Measurements from ENCODE around the gene TMEM184A. TPM values are rescaled to one million over a fixed set of nuclear protein-coding genes. Genes with fewer than 3 reads are reported as not detected.
A peak's percentile ranks its signal among the peaks of the same experiment; 100 is the strongest.

TMEM184A gene
- total and polyA plus RNA-seq, 2 of the 13 experiments (the other 11 are each of a cell fraction or from before 2014, with no cell fraction given), result 9.5 to 20.4 TPM

DNA sequence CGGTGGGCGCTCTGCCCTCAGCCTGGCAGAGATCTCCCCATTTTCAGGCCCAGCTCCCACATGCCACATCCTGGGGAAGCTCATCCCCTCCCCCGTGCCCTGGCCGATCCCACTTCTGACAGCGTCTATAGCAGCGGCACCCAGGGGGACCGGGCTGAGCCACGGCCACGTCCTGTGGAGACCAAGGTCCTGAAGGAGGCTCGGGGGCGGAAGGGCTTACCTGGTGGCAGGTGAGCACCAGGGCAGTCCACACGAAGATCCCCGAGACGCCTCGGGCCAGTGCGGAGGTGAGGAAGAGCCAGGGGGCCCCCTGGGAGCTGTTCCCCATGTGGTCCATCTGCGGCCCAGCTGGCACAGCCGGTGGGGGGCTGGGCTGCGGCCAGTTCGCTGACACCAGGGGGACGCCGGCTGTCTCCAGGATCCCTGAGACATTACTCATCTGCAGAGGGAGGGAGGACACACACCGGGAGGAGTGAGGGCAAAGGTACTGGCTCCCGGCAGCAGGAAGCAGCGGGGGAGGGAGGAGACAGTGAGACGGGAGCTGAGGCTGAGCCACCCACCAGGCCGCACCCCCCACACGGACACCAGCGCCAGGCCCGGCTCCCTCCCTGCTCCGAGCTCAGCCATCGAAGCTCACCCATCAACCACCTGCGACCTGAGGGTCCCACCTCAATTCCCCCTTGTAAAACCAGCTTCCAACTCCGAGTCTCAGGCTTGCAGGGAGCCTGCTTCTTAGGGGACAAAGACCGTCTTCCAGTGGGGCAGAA, 776 bp downstream of the TMEM184A start (continued):
- TF ChIP-seq, protein P1, sequence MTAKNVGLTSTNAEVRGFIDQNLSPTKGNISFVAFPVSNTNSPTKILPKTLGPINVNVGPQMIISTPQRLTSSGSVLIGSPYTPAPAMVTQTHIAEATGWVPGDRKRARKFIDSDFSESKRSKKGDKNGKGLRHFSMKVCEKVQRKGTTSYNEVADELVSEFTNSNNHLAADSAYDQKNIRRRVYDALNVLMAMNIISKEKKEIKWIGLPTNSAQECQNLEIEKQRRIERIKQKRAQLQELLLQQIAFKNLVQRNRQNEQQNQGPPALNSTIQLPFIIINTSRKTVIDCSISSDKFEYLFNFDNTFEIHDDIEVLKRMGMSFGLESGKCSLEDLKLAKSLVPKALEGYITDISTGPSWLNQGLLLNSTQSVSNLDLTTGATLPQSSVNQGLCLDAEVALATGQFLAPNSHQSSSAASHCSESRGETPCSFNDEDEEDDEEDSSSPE (CRISPR knock-in tag; IDR thresholded peaks at IDR 0.05), result 0 out of 2 replicates have a peak, but pooled peaks have one; percentile 32
- no peak for TF ChIP-seq ZNF224 (CRISPR knock-in tag; IDR thresholded peaks at IDR 0.05)
- 0 out of 2 replicates have a peak, but pooled peaks have one; percentile 35 for TF ChIP-seq KAT7 (CRISPR knock-in tag; IDR thresholded peaks at IDR 0.05; ENCODE audit: borderline replicate concordance)
- no peak for TF ChIP-seq ZNF160 (CRISPR knock-in tag; IDR thresholded peaks at IDR 0.05)
- no peak for TF ChIP-seq ZNF629 (CRISPR knock-in tag; conservative IDR thresholded peaks at IDR 0.05)
- no peak for TF ChIP-seq E2F1 (CRISPR knock-in tag; IDR thresholded peaks at IDR 0.05)
- no peak for TF ChIP-seq ZNF547 (CRISPR knock-in tag; IDR thresholded peaks at IDR 0.05)
- no peak; the same call in 1 of the 2 replicates for TF ChIP-seq TSC22D2 (CRISPR knock-in tag; IDR thresholded peaks at IDR 0.05; ENCODE audit: borderline replicate concordance)
- TF ChIP-seq ZNF75D (CRISPR knock-in tag; IDR thresholded peaks at IDR 0.05; ENCODE audit: borderline replicate concordance), result no peak
- TF ChIP-seq ARNTL (CRISPR knock-in tag; IDR thresholded peaks at IDR 0.05), result no peak
- no peak for TF ChIP-seq KLF6 (CRISPR knock-in tag; IDR thresholded peaks at IDR 0.05)
- no peak for TF ChIP-seq CREB1 (IDR thresholded peaks at IDR 0.05)
- TF ChIP-seq CREB1 (CRISPR knock-in tag; IDR thresholded peaks at IDR 0.05), result no peak
- no peak for TF ChIP-seq ERF (CRISPR knock-in tag; IDR thresholded peaks at IDR 0.05)
- TF ChIP-seq, protein P2, sequence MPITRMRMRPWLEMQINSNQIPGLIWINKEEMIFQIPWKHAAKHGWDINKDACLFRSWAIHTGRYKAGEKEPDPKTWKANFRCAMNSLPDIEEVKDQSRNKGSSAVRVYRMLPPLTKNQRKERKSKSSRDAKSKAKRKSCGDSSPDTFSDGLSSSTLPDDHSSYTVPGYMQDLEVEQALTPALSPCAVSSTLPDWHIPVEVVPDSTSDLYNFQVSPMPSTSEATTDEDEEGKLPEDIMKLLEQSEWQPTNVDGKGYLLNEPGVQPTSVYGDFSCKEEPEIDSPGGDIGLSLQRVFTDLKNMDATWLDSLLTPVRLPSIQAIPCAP (CRISPR knock-in tag; IDR thresholded peaks at IDR 0.05; ENCODE audit: low read depth), result no peak
- TF ChIP-seq NFATC3 (CRISPR knock-in tag; IDR thresholded peaks at IDR 0.05), result no peak
- no peak; the same call in 1 of the 2 replicates for TF ChIP-seq RFXAP (CRISPR knock-in tag; IDR thresholded peaks at IDR 0.05; ENCODE audit: borderline replicate concordance)
- TF ChIP-seq SIN3A (IDR thresholded peaks at IDR 0.05; ENCODE audit: borderline replicate concordance, low read depth, low read length), result peak; percentile 86; the same call in 1 of the 2 replicates
- TF ChIP-seq, protein P3, sequence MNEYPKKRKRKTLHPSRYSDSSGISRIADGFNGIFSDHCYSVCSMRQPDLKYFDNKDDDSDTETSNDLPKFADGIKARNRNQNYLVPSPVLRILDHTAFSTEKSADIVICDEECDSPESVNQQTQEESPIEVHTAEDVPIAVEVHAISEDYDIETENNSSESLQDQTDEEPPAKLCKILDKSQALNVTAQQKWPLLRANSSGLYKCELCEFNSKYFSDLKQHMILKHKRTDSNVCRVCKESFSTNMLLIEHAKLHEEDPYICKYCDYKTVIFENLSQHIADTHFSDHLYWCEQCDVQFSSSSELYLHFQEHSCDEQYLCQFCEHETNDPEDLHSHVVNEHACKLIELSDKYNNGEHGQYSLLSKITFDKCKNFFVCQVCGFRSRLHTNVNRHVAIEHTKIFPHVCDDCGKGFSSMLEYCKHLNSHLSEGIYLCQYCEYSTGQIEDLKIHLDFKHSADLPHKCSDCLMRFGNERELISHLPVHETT (CRISPR knock-in tag; conservative IDR thresholded peaks at IDR 0.05), result no peak
- TF ChIP-seq XBP1 (CRISPR knock-in tag; IDR thresholded peaks at IDR 0.05), result no peak
- TF ChIP-seq GZF1 (CRISPR knock-in tag; IDR thresholded peaks at IDR 0.05), result no peak
- TF ChIP-seq ZNF589 (CRISPR knock-in tag; conservative IDR thresholded peaks at IDR 0.05), result peak; percentile 63; the same call in 1 of the 2 replicates
- no peak for TF ChIP-seq TOPORS (CRISPR knock-in tag; IDR thresholded peaks at IDR 0.05)
- TF ChIP-seq MXD1 (CRISPR knock-in tag; IDR thresholded peaks at IDR 0.05), result peak; percentile 43; the same call in 1 of the 2 replicates
- no peak for TF ChIP-seq TBL1XR1 (IDR thresholded peaks at IDR 0.05; ENCODE audit: borderline replicate concordance, low read length, partially characterized antibody)
- TF ChIP-seq DR1 (CRISPR knock-in tag; IDR thresholded peaks at IDR 0.05), result no peak
- 0 out of 2 replicates have a peak, but pooled peaks have one; percentile 27 for TF ChIP-seq ZNF235 (CRISPR knock-in tag; IDR thresholded peaks at IDR 0.05; ENCODE audit: borderline replicate concordance)

All from HepG2 (cell line).